ENCODE measurements around the gene GPD2.

GRCh38 chr2:156565066-156565710 lies 129.0 kb downstream of the GPD2 start:
- TF ChIP-seq POLR2A (IDR thresholded peaks at IDR 0.05) (no peak), CTCF (IDR thresholded peaks at IDR 0.05) (no peak), EP300 (IDR thresholded peaks at IDR 0.05) (no peak), POLR2AphosphoS5 (IDR thresholded peaks at IDR 0.05) (no peak)
